Measurements from ENCODE around the gene CAPZB.
"Not testable (repeated sequence)": the region's sequence is repeated elsewhere in the genome, so short reads cannot be mapped to it uniquely, and the experiment has no call there.

Gene CAPZB

DNA sequence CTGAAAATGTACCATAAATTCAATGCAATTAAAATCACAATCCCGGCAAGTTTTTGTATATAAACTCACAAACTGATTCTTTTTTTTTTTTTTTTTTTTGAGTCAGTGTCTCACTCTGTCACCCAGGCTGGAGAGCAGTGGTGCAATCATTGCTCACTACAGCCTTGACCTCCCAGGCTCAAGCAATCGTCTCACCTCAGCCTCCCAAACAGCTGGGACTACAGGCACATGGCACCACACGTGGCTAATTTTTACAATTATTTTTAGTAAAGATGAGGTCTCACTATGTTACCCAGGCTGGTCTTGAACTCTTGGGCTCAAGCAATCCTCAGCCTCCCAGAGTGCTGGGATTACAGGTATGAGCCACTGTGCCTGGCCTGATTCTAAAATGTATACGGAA, 12.1 kb upstream of the CAPZB start:
- DNase-seq (ENCODE audit: low read depth in 2 of 2) = not testable (repeated sequence)

DNA sequence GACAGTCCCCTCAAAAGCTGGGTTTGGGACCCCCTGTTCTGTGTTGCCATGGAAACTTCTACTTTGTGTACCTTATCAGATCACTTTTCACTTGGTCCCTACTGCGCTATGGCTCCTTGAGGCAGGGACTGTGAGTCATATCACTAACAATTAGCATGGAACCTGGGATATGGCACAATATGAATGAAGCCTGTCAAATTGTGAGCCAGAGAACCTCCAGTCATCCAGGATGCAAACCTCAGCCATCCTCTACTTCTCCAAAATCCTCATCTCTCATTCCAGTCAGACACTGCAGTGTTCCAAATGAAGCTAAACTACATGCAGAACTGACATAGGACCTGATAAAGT, 11.2 kb upstream of the CAPZB start:
- no peak for DNase-seq (ENCODE audit: low read depth in 2 of 2)

DNA sequence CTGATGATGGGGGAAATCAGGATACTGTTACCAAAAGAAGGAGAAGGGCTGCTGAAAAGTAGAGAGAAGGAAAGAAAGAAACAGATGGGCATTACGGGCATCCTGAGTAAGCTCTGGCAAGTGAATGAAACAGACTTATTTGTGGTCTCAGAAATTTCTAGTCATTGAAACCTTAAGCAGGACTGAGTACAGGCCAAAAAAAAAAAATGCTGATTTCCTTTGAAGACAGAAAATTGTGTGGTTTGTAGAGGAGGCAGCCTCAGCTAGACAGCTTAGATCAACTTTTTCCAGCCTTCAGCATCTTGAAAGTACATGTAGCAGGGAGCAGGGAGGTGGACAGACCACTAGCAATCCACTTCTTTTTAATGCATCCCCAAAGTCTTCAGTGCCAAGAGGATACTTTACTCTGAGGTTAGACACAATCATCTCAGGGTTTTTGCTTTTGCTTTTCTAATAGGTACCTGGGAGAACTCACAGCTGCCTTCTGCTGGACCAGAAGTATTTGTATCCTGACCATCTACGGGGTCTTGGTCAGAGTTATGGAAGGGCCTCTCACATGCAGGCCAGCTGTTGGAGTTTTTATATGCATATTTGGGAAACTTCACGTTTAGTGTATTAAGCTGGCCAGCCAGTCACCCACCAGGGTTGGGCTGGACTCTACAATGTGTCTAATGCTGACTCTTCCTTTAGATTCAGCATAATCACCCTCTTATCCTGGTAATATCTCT, 10.6 kb upstream of the CAPZB start:
- DNase-seq (ENCODE audit: low read depth in 2 of 2) = no peak

DNA sequence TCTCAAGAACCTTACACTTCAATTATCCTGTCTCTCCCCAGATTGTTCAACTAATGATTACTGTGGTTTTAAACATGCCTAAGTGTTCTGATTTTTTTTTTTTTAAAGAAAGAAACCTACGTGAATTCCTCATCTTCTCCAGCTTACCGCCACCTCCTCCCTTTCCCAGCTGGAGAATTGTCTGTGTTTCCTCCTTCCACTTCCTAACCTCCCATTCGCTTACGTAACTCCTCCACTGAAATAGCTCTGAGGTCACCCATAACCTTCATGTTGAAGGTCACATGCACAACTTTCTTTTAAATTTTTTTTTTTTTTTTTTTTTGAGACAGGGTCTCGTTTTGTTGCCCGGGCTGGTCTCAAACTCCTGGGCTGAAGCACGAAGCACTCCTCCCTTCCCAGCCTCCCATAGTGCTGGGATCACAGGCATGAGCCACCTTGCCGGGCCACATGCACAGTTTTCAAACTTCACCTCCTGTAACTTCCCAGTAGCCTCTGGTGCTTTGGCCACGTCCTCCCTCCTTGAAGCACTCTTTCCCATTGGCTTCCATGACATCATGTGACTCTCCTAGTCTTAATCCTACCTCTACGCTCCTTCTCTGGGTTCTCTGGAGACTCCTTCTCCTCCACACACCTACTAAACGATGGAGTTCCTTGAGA, 9.8 kb upstream of the CAPZB start:
- no peak for DNase-seq (ENCODE audit: low read depth in 2 of 2)

DNA sequence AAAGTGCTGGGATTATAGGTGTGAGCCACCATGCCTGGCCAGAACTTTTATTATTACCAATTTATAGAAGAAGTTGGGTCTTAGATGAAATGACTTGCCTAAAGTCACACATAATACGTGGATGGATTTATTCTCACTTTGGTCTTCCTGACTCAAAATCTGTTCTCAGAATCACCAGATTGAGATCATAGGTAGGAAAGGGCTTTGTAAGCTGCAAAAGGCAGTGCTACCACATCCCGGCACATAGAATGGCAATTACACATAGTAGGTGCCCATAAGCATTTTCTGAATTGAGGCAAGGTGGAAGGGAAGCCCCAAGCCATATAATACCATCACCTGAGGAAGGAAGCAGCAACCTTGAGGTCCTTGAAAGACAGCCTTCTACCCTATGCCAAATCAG, 8.2 kb upstream of the CAPZB start:
- DNase-seq (ENCODE audit: low read depth in 2 of 2) = no peak

DNA sequence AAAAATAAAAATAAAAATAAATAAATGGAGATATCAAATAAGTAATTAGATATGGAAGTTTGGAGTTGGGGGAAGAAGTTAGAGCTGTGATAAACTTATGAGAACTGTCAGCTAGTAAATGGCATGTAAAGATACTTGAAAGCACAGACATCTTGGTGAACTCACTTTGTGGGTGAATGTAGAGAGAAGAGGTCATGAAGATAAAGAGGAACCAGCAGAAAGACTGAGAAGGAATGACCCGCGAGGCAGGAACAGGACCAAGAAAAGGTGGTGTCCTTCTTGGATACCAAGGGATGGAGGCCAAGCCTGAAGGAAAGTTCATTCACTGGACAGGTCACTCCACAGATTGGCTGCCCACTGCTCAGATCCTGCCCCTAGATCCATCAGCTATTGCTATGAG, 4.7 kb upstream of the CAPZB start:
- no peak for DNase-seq (ENCODE audit: low read depth in 2 of 2)

DNA sequence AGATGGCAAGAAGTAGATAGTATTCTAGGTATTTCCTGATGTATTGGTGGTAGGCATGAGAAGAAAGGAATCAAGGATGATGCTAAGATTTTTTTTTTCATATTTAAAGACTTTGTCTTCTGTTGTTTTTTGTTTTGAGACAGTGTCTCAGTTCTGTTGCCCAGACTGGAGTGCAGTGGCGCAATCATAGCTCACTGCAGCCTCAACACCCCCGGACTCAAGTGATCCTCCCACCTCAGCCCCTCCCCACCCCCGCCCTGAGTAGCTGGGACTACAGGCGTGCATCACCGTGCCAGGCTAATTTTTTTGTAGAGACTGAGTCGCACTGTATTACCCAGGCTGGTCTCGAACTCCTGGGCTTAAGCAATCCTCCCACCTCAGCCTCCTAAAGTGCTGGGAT, 2.8 kb upstream of the CAPZB start:
- no peak for DNase-seq (ENCODE audit: low read depth in 2 of 2)

DNA sequence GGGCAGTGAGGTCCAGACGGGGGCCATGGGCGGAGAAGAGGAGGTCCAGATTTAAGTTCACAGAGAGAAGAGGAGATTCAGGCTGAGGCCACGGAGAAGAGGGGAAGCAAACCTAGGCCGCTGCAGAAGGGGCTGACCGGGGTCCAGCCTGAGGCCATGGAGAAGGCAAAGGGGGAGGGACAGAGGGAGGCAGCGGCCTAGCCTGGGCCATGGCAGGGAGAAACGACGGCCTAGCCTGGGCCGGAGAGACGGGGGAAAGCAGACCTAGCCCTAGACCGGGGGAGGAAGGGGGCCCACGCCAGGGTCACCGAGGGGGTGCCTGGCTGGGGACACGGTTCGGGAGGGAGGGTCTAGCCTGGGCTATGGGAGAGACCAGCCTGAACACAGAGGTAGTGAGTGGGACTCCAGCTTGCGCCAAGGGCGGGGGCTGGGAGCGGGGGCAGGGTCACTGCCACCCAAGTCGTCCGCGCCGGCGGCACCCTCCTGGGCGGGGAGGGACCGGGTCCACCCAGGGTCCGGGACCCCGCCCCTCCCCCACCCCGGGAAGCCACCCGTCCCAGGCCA, 459 bp downstream of the CAPZB start:
- DNase-seq (ENCODE audit: low read depth in 2 of 2) = peak in 1 of 2 donors; percentile 7

DNA sequence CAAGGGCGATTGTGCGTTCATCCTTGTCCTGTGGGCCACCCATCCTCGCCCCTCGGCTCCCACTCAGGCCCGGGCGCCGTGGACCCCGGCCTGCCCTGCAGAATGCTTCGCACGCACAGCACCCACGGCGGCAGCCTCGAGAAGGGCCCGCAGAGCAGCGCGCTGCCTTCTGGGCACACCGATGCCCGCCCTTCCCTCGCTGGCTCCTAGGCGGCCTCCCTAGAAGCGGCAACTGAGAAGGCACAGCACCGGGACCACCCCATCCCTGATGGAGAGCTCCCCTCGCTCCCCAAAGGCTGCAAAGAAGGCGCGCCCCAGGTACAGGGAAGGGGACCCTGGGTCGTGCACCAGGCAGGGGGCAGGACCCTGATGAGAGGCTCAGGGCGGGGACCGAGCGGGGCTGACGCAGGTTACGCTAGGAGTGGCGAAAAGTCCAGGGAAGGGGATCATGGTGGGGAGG, 971 bp downstream of the CAPZB start:
- DNase-seq (ENCODE audit: low read depth in 2 of 2) = no peak

DNA sequence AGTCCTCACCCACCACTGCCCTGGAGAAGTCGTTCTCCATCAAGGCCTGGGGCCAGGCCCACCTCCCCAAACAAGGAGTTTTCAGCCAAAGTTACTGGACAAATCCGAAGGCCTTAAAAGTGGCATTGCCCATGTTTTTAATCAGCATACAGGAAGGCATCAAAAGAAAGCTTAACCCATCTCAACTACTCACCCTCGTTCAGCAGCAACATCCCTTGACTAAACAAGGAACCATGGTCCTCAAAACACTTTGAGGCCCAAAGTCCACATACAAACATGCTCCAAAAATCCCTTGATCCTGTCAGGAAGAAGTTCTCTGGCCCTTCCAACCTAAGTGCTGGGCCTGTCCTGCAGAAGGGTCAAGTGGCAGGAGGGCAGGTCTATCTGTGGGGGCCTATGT, 1.6 kb downstream of the CAPZB start:
- no peak for DNase-seq (ENCODE audit: low read depth in 2 of 2)

DNA sequence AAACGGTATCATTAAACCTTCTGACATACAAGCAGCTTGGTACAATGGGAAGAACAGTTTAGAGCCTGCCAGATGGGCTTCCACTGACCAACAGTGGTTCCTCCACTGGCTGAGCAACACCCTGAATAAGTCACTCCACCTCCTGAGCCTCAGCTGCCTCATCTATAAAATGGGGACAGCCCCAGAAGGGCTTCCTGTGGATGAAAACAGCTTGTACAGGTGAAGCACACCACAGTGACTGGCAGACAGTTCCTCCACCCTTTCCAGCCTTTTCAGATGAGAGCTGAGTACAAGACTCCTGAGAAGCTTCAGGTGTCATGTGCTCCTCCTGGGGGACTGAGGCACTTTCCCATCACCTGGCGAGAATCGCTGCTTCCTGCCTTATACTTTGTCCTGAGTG, 2.1 kb downstream of the CAPZB start:
- DNase-seq (ENCODE audit: low read depth in 2 of 2) = no peak

DNA sequence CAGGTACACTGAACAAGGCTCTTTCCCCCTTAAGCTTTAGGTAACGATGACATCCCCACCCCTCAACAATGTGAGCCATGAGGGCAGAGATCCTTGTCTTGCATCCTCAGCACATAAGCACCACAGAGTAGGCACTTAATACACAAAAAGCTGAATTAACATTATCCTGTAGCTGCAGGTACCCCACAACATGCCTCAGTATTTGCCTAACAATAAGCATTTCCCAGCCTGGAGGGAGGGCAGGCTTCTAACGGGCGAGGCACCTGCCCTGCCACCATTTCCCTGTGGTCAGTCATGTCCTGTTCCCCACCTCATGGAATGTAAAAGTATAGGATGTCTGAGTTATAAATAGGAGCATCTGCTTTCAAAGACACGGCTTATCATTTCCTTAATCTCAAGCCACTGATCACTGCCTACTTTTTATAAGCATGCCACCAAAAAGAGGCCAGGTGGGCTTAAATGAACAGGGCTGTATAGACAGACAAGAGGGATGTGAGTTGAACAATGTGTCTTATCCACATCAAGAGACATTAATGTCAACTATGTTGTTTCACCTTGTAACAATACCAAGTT, 3.4 kb downstream of the CAPZB start:
- no peak for DNase-seq (ENCODE audit: low read depth in 2 of 2)

DNA sequence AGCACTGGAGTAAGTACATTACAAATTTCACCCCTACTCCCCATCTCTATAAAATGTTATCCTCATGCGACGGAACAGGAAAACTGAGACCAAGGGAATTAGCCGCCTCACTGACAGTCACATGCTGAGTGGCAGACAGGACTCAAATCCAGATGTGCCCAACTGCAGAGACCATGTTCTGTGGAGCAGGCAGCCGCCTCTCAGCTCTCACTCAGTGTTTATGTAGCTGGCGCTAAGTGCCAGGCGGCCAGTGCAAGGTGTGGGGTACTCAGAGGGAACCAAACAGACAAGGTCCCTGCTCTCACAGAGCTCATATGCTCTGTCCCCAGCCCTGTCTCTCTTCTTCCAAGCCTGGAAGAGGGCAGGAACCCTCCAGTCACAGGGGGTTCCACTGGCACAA, 5.1 kb downstream of the CAPZB start:
- no peak for DNase-seq (ENCODE audit: low read depth in 2 of 2)

DNA sequence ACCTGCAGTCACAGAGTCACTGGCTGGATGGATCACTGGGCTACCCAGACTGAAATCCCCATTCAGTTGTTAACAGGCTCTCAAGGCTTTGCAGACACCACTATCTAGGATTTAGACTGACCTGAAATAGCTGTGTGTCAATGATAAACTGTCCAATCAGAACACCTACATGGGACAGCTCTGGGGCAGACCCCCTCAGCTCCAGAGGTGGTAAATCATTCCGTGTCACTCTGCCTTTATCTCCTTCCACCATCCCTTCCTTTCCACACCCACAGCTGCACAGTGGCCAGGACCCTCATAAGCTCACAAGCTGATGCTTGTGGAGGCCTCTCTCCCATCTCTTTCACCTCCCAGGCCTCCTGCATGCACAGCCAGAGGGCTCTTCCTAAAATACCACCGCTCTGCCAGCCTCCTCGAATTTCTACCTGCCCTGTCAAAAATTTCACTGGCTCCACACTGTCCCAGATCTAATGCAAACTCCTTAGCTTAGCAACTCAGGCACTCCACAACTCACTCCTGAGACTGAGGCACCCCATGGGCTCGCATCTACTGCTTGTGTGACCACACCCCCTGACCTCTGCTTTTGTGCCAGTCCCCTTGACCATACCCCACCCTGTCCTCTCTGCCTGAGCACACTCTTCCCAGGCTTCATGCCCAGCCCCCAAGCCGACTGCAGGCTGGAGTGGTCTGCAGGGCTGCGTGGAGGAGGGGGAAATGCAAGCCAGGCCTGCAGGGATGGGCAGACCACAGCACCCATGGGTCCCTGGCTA, 5.8 kb downstream of the CAPZB start:
- no peak for DNase-seq (ENCODE audit: low read depth in 2 of 2)

DNA sequence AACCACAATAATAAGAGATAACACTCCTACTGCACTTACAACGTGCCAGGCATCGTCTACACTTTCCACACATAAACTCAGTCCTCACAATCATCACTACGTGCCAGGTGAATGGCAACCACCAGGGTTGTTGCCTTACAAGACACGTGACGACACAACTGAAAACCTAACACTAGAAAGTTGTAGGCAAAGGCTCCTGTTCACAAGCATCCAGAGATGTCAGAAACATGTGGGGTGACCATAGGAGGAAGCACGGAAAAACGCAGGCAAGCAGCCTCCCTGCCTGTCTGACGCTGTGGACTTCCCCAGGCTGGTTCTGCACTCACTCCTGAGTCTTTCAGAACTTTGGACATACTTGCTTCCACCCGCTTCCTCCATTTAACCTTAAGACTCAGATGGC, 7.0 kb downstream of the CAPZB start:
- DNase-seq (ENCODE audit: low read depth in 2 of 2) = no peak

DNA sequence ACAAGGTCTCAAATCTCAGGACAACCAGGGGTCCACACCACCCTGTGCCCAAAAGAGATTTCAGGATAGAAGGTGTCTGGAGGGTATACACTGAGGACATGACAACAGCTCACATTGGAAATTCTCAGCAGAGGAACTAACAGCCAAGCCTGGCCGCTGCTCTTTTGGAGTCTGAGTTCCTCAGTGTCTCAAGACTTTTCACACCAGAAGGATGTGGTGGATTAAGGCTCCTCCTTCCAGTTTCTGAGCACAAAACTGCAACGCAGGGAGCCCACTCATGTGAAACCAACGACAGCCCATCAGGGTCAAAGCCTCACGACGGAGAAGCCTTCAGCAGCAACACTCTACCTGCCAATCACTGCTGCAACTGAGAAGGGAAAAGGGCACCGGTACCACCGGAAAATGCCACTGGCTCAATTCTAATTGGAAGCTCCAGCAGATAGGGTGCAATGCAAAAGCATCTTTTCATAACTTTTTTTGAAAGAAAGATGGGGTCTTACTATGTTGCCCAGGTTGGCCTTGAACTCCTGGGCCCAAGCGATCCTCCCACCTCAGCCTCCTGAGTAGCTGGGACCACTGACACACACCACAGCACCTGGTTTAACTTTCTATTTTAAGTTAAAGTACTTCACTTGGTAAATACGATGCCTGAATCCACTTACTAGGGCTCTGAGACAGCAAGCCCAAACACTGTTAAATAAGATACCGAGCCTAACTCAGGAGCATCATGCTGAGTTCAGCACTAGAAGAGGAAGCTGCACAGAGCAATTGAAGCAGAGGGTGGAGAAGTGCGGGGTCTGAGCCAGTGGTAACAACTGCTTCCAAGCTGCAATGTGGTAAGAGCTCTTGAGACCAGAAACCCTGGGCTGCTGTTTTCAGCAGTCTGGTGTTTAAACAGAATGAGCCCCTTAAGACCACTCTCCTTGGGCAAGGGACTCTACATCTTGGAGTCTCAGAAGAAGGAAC, 7.8 kb downstream of the CAPZB start:
- DNase-seq (ENCODE audit: low read depth in 2 of 2) = peak in 1 of 2 donors; percentile 8

DNA sequence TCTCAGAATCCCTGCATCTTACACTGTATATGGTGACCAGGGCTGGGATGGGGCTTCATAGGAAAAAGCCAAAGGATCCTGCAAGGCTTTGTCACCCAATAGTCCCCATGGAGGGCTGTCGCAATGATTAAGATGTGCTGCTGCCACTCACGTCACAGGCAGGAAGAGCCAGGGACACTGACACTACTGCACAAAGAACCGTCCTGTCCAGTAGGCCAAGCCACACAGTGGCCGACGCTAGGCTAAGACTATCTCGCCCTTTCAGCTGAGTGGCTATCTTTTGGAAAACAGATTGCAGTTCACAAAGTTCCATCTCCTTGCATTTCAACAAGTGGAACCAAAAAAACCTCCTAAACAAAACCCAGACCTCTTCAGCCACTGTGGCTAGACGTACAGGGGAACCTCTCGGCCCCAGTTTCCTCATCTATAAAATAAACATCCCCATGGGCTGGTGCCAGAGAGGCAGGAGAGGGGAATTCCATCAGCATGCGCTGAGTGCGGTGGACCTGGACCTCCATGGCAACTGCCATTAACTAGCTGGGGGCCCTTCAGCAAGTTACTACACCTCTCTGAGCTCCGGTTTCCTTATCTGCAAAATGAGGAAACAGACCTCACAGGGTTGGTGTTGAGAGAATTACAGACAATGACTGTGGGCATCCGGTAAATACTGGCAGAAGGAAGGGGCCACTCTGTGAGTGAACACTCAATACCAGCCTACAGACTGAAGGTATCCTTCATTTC, 8.7 kb downstream of the CAPZB start:
- peak in 1 of 2 donors; percentile 14 for DNase-seq (ENCODE audit: low read depth in 2 of 2)

DNA sequence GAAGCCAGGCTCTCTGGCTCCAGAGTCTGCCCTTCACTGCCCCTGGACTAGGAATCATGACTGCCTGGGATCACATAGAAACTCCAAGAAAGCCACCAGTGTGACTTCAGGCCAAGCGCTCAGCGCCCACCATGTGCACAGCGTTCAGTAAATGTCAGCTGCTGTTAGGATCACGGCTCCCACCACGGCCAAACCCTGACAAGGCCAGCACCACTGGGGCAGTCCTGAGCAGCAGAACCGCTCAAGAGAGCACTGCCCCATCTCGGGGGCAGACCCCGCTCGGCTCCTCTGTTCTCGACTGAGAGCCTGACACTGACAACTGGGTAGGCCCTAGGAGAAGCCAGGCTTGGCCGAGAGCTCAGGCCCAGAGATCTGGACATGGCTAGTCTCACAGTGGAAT, 10.0 kb downstream of the CAPZB start:
- no peak for DNase-seq (ENCODE audit: low read depth in 2 of 2)

DNA sequence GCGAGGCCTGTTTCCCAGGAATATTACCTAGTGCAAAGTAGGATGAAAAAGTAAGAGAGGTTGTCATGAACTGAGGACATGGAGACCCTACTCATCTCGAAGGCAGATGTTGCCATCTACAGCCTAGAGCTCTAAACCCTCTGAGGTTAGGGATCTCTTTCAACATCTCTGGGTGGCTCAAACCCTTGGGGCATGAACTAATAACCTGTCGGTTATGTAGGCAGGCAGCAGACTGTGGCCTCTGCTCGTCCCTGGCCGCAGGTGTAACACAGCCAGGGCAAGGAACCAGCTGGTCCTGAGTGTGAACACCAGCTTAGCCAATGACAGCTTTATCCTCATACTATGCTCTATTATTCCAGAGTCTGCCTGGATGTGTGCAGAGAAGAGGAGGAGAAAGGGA, 13.2 kb downstream of the CAPZB start:
- no peak for DNase-seq (ENCODE audit: low read depth in 2 of 2)

DNA sequence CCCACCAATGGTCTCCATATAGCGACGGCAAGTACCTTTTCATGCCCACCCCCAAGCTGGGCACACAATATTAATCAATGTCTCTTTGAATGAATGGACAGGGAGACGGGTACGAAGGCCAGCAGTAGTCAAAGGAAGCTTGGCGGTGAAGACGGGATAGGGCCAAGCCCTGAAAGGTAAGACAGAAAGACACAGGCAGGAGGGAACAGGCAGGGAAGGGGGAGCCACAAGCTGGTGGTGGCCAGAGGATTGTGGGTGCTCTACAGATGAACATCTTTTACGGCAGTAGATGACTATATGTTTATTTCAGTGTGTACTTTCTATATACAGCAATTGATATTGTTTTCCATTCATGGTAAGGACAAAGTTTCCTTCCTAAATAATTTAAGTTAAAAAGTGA, 16.3 kb downstream of the CAPZB start:
- no peak for DNase-seq (ENCODE audit: low read depth in 2 of 2)
